Measurements from ENCODE around the gene CIDEC. TPM values are rescaled to one million over a fixed set of nuclear protein-coding genes. Genes with fewer than 3 reads are reported as not detected.

CIDEC gene
- total RNA-seq, 1 experiment from 2014 or later: not detected

- no peaks in the 10 kb centered on the region for H3K27me3 Mint-ChIP-seq (ENCODE audit: insufficient read depth, unreplicated experiment)
- peaks cover 12% of the 10 kb centered on the region for H3K36me3 Mint-ChIP-seq (ENCODE audit: insufficient read depth, unreplicated experiment)
- BruUV-seq (replicated peaks): no TSS peak
- no peak overlapping the region for H3K27ac Mint-ChIP-seq (ENCODE audit: low read depth, unreplicated experiment)
- intact Hi-C loops (cut with micrococcal nuclease): no loop called here
- ChIA-PET POLR2A (interaction anchor here (0.7 to 2.2 kb wide), 4 partner anchors 8 to 58 kb away, joined by 3 to 7 read pairs (median 4); partner anchors contain the start of gene IL17RC), CTCF (no interaction called here)
- H3K9me3 Mint-ChIP-seq (ENCODE audit: unreplicated experiment): no peaks in the 10 kb centered on the region
- DNase-seq (ENCODE audit: unreplicated experiment): no peak
- no peak overlapping the region for H3K4me3 Mint-ChIP-seq (ENCODE audit: unreplicated experiment)
- peaks cover 18% of the 10 kb centered on the region for H3K4me1 Mint-ChIP-seq (ENCODE audit: insufficient read depth, unreplicated experiment)
- TF ChIP-seq CTCF (IDR thresholded peaks at IDR 0.05; ENCODE audit: unreplicated experiment): no peak
These were observed 28.2 kb upstream of the CIDEC start for GRCh38 chr3:9908286-9908685.

GRCh38 chr3:9906480-9906879, 26.4 kb upstream of the CIDEC start:
- no peak for DNase-seq (ENCODE audit: unreplicated experiment)
- no TSS peak for BruUV-seq (replicated peaks)
- Mint-ChIP-seq H3K4me1 (ENCODE audit: insufficient read depth, unreplicated experiment) (peaks cover 21% of the 10 kb centered on the region), H3K9me3 (ENCODE audit: unreplicated experiment) (no peaks in the 10 kb centered on the region), H3K36me3 (ENCODE audit: insufficient read depth, unreplicated experiment) (peaks cover 12% of the 10 kb centered on the region), H3K27me3 (ENCODE audit: insufficient read depth, unreplicated experiment) (no peaks in the 10 kb centered on the region), H3K27ac (ENCODE audit: low read depth, unreplicated experiment) (no peak overlapping the region), H3K4me3 (ENCODE audit: unreplicated experiment) (no peak overlapping the region)
- no peak for TF ChIP-seq CTCF (IDR thresholded peaks at IDR 0.05; ENCODE audit: unreplicated experiment)
- CTCF ChIA-PET: interaction anchor here (1.0 kb wide), 1 partner anchor 40 kb away, joined by 4 read pairs; no protein-coding TSS in a partner anchor
- intact Hi-C loops (cut with micrococcal nuclease): no loop called here
- POLR2A ChIA-PET: interaction anchor here (1.3 to 5.5 kb wide), 2 partner anchors 10 to 12 kb away, joined by 4 to 29 read pairs; partner anchors contain the start of gene IL17RC

GRCh38 chr3:9903904-9904303, 23.9 kb upstream of the CIDEC start:
- DNase-seq (ENCODE audit: unreplicated experiment): no peak
- Mint-ChIP-seq H3K36me3 (ENCODE audit: insufficient read depth, unreplicated experiment) (peaks cover 12% of the 10 kb centered on the region), H3K27me3 (ENCODE audit: insufficient read depth, unreplicated experiment) (no peaks in the 10 kb centered on the region), H3K9me3 (ENCODE audit: unreplicated experiment) (no peaks in the 10 kb centered on the region), H3K4me3 (ENCODE audit: unreplicated experiment) (peak overlapping the region; percentile 79), H3K4me1 (ENCODE audit: insufficient read depth, unreplicated experiment) (peaks cover 30% of the 10 kb centered on the region), H3K27ac (ENCODE audit: low read depth, unreplicated experiment) (peak overlapping the region; percentile 80)
- intact Hi-C loops (cut with micrococcal nuclease): no loop called here
- CTCF ChIA-PET: interaction anchor here (2.4 kb wide), 1 partner anchor 9 kb away, joined by 11 read pairs; no protein-coding TSS in a partner anchor
- TF ChIP-seq CTCF (IDR thresholded peaks at IDR 0.05; ENCODE audit: unreplicated experiment): no peak
- POLR2A ChIA-PET: interaction anchor here (2.2 to 5.6 kb wide), 6 partner anchors 9 to 29 kb away, joined by 10 to 60 read pairs (median 16); partner anchors contain the start of genes CRELD1 and IL17RC
- no TSS peak for BruUV-seq (replicated peaks)

- no peaks in the 10 kb centered on the region for H3K9me3 Mint-ChIP-seq (ENCODE audit: unreplicated experiment)
- H3K4me1 Mint-ChIP-seq (ENCODE audit: insufficient read depth, unreplicated experiment): peaks cover 37% of the 10 kb centered on the region
- intact Hi-C loops (cut with micrococcal nuclease): no loop called here
- peaks cover 9% of the 10 kb centered on the region for H3K36me3 Mint-ChIP-seq (ENCODE audit: insufficient read depth, unreplicated experiment)
- ChIA-PET CTCF (interaction anchor here (0.5 to 2.4 kb wide), 9 partner anchors 10 to 64 kb away, joined by 3 to 11 read pairs (median 4); partner anchors contain the start of genes CRELD1 and RPUSD3), POLR2A (interaction anchor here (1.4 to 5.6 kb wide), 12 partner anchors 9 to 110 kb away, joined by 5 to 60 read pairs (median 10); partner anchors contain the start of genes ARPC4, CRELD1, IL17RC and TADA3)
- H3K27me3 Mint-ChIP-seq (ENCODE audit: insufficient read depth, unreplicated experiment): no peaks in the 10 kb centered on the region
- DNase-seq (ENCODE audit: unreplicated experiment): peak; percentile 30
- BruUV-seq (replicated peaks): no TSS peak
- peak overlapping the region; percentile 79 for H3K4me3 Mint-ChIP-seq (ENCODE audit: unreplicated experiment)
- TF ChIP-seq CTCF (IDR thresholded peaks at IDR 0.05; ENCODE audit: unreplicated experiment): no peak
- peak overlapping the region; percentile 80 for H3K27ac Mint-ChIP-seq (ENCODE audit: low read depth, unreplicated experiment)
These were observed 23.2 kb upstream of the CIDEC start for GRCh38 chr3:9903238-9903624.
